HG02610 (cell line): ENCODE measurements around the gene RANBP17.

Source experiments
- ATAC-seq: cut with Tn5 transposase; IDR thresholded peaks from one replicate; pipeline ENCODE4 v1.9.1; 2021; ENCODE audit warnings: mild to moderate bottlenecking, moderate library complexity; ENCODE audit not compliant: unreplicated experiment

RANBP17 gene

GRCh38 chr5:171226096-171226754 lies 364.4 kb downstream of the RANBP17 start:
- no peak for ATAC-seq

GRCh38 chr5:171226864-171227263 lies 365.0 kb downstream of the RANBP17 start:
- no peak for ATAC-seq

- no peak for ATAC-seq
These were observed 374.8 kb downstream of the RANBP17 start for GRCh38 chr5:171236651-171237050.

- no peak for ATAC-seq
These were observed 380.7 kb downstream of the RANBP17 start for GRCh38 chr5:171242521-171242920.

GRCh38 chr5:171246231-171246630 lies 384.4 kb downstream of the RANBP17 start:
- ATAC-seq: no peak

GRCh38 chr5:171249460-171249859 lies 387.6 kb downstream of the RANBP17 start:
- no peak for ATAC-seq

GRCh38 chr5:171250738-171251137 lies 388.9 kb downstream of the RANBP17 start:
- ATAC-seq: no peak

GRCh38 chr5:171251519-171251918 lies 389.7 kb downstream of the RANBP17 start:
- no peak for ATAC-seq

GRCh38 chr5:171252674-171253073 lies 390.9 kb downstream of the RANBP17 start:
- no peak for ATAC-seq

GRCh38 chr5:171258737-171259415 lies 397.1 kb downstream of the RANBP17 start:
- ATAC-seq: no peak

- ATAC-seq: no peak
These were observed 399.5 kb downstream of the RANBP17 start for GRCh38 chr5:171261361-171261760.

- no peak for ATAC-seq
These were observed 400.1 kb downstream of the RANBP17 start for GRCh38 chr5:171261904-171262303.

- ATAC-seq: no peak
These were observed 401.4 kb downstream of the RANBP17 start for GRCh38 chr5:171263181-171263580.

- no peak for ATAC-seq
These were observed 403.0 kb downstream of the RANBP17 start for GRCh38 chr5:171264843-171265242.

- no peak for ATAC-seq
These were observed 407.1 kb downstream of the RANBP17 start for GRCh38 chr5:171268700-171269620.

GRCh38 chr5:171269717-171270116 lies 407.9 kb downstream of the RANBP17 start:
- no peak for ATAC-seq

- no peak for ATAC-seq
These were observed 408.3 kb downstream of the RANBP17 start for GRCh38 chr5:171270136-171270535.

- ATAC-seq: no peak
These were observed 410.0 kb downstream of the RANBP17 start for GRCh38 chr5:171271798-171272197.

- no peak for ATAC-seq
These were observed 411.5 kb downstream of the RANBP17 start for GRCh38 chr5:171272996-171273970.

- ATAC-seq: no peak
These were observed 414.2 kb downstream of the RANBP17 start for GRCh38 chr5:171275841-171276544.
